Prostate gland (tissue), 2 donors: Measurements from ENCODE around the gene ANTXRL.

Experiments used
- POLR2A ChIP-seq: fragments of 450-650 bp; IDR thresholded peaks from one replicate; pipeline ENCODE4 v1.6.1; 2016; ENCODE audit warnings: antibody characterized with exemption, mild to moderate bottlenecking
- TF ChIP-seq, protein P1 (sequence below), 4 experiments: fragments of 200-600 bp in 2 of 4; fragments of 450-650 bp in 2 of 4; sonication (generic) in 2 of 4; IDR thresholded peaks; 1 replicate in 3 of 4; 2 replicates in 1 of 4; pipeline ENCODE4 v1.5.1; 2016 to 2019; ENCODE audit warnings: antibody characterized with exemption in 4 of 4, mild to moderate bottlenecking in 2 of 4, moderate library complexity in 2 of 4

DNA sequence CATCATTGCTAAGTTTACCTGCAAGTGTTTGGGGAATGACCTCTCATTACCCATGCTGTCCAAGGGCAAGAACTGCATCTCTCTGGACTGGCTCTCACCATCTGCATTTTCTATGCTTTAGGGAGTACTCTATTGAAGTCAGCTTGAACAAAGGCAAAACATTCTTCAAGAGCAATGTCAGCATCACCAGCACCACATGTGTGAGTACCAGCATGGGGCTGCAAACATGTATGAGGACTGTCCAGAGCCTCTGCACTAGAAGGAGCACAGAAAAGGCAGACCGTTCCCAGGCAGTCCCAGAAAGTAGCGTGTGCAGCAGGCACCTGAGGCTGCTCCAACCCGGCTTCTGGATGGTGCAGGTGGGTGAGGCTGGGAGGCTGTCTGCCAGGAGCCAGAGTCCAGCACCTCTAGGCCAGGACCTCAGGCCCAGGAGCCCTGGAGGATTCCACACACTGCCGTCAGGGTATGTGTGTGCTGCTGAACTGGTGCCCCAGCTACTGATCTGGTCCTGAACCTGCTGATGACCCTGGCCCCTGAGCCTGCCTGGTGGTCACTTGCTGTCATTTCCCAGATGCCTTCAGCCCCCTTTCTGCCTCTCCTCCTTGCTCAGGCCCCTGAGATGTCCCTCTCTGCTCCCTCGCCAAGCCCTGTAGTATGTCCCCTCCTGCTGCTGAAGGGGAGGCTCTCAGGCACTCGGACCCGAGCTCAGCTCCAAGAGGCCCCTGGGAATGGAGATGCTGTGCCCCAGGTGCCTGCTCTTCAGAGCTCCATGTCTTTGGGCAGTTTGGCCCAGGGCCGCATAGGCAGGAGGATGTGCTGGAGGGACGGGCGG lies 20.7 kb downstream of the ANTXRL start:
- TF ChIP-seq, protein P1, sequence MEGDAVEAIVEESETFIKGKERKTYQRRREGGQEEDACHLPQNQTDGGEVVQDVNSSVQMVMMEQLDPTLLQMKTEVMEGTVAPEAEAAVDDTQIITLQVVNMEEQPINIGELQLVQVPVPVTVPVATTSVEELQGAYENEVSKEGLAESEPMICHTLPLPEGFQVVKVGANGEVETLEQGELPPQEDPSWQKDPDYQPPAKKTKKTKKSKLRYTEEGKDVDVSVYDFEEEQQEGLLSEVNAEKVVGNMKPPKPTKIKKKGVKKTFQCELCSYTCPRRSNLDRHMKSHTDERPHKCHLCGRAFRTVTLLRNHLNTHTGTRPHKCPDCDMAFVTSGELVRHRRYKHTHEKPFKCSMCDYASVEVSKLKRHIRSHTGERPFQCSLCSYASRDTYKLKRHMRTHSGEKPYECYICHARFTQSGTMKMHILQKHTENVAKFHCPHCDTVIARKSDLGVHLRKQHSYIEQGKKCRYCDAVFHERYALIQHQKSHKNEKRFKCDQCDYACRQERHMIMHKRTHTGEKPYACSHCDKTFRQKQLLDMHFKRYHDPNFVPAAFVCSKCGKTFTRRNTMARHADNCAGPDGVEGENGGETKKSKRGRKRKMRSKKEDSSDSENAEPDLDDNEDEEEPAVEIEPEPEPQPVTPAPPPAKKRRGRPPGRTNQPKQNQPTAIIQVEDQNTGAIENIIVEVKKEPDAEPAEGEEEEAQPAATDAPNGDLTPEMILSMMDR (IDR thresholded peaks at IDR 0.05), result no peak
- no peak for TF ChIP-seq POLR2A
